ENCODE results near the gene PBX1. TPM values are rescaled to one million over a fixed set of nuclear protein-coding genes. Genes with fewer than 3 reads are reported as not detected.

PBX1 gene
- total RNA-seq, 1 experiment from 2014 or later = 11.1 TPM

DNA sequence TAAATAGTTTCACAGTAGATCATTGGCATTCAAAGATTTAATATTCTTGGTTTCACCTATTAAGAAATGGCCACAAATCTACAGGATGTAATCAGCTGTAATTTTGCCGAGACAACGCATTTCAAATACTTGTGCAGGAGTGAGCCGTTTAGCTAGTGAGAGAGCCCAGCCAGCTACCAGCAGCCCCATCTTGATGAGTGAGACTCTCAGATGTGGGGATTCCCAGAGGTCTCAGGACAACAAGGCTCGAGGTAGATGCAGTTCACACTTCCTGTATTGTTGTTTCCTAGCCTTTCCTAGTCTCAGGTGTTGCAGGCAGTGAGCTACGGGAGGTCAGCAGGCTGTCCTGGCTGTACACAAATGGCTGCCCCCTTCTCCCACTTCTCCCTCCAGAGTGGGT is 108.6 kb downstream of the PBX1 start:
- no peak for DNase-seq (ENCODE audit: low spot score)

DNA sequence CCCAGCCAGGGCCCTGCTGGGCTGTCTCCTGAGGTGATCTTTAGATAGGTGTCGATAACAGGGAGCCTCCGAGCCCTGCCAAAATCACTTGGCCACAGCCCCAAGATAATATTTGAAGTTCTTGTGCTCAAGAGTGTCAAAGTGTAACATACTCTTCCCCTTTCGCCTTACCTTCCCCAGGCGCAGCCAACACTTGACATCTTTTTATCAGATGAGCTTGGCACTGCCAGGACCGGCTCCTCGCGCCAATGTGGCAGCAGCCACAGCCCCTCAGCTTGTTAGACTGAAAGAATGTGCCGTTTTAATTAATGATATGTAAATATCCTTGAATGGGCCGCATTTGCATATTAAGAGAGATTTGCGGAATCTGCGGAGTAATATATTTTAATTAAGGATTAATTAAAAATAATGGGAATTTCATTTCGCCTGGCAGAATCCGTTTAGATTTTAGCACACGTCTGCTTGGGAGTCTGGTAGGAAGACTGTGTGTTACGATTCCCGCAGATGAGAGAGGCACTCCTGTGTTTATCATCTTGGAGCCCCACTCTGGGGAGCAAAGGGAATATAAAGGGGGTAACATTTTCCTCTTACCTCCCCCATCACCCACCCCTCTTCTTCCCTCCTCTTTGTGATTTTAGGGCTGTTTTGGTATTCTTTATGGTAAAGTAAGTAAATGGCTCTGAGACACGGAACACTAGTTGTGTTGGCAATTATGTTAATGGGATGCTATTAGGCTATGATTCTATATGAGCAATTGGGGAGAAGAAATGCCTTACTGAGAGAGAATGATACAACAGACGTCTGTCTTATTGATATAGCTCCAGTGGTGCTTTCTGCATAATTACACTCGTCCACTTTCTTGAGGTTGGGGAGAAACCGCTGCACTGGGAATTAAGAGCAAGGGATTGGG is 109.8 kb downstream of the PBX1 start:
- no peak for DNase-seq (ENCODE audit: low spot score)

DNA sequence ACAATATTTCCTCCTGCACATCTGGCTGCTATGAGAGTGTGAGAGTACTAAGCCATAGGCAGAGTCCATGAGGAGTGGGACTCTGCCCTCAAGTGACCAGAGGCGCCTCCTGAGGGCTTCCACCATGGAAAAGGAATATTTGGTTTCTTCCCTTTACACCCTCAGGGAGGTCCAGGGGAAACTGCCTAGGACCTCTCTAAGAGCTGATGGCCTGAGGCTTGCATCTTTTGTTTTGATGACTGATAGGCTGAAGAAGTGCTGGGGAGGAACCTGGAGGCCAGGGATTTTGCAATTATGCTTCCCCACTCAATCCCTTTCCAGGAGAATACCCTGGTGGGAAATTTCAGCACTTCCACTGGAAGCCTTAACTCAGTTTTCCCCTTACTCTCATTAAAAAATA is 111.0 kb downstream of the PBX1 start:
- DNase-seq (ENCODE audit: low spot score) = no peak

DNA sequence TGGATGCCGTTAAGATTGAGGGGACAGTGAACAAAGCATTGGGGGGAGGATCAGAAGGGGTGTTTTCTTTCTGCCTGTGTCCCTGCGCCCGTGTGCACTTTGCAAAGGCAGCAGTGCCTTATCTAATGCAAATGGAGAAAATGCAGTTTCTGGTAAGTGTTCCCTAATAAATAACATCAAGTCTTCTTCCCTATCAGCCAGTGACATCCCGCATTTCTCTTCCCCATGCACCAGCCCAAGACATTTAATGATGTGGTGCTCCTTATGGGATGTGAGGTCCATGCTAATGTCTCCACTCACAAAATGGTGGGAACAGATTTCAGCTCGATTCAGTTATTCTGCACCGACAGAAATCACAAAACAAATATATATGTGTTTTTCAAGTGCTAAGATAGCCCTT is 111.8 kb downstream of the PBX1 start:
- no peak for DNase-seq (ENCODE audit: low spot score)

DNA sequence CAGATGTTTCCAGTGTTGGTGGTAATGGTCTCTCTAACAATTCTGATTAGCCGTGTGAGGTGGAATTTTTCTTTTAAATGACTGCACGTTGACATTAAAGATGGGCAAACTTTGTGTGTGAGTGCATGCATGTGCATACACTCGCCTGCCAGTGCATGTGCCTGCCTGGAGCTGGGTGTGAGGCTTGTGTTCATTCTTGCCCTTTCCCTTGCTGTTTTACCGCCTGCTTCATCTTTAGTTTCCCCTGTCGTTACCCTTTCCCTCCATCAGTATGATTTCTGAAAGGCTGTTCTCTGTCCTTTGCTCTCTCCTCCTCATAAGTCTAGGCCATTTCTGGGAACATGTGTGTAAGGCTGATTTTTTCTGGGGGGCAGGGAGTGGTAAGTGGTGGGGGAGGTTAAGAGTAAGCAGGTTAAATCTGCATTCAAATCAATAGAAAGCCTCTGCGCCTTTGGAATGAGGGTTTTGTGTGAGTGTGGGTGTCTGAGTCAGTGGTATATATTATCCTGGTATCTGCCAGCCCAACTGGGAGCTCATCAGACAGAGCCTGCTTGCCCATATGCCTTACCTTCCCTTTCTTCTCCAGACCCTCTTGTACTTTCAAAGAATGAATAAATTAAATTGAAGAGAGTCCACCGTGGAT is 112.5 kb downstream of the PBX1 start:
- no peak for DNase-seq (ENCODE audit: low spot score)

DNA sequence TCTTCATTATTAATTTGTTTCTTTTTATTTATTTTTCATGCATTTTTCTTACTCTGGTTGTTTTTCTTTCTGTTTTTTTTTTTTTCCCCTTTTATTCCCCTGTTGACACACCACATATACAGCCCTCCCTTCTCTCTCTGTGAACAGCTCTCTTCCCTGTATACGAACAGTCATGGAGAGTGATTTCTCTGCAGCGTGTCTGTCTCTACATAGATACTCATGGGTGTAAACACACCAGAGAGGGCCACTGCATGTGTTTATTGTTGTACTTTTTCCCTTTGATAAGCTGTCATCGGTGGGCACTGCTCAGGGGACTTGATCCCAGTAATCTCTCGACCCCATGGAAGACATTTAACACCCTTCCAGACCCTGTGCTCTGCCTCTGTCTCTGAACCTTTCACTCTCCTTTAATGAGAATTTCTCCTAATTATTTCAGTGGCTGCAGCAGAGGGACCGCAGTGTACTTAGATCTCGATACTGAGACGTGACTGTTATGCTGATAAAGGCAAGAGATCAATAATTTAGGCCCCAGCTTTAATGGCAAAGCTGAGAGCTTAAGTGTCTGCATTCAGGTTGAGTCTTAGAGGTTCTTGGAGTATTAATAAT is 113.1 kb downstream of the PBX1 start:
- DNase-seq (ENCODE audit: low spot score) = no peak

DNA sequence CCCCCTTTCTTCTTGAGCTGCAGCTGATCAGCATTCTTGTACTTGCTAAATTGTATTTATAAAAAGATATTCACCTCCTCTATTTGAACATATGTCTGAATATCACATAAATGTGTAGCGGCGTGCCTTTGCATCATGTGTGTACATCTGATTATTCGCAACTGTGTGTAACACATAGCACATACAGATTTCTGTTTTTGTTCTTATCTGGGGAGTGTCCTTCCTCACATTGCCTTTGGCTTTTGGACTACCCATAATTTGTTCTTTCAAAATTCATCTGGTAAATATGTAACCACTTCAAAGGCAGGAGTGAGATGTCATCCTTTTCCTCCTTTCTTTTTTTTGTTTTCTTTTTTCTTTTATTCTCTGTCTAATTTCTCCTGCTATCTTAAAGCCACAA is 113.6 kb downstream of the PBX1 start:
- no peak for DNase-seq (ENCODE audit: low spot score)

DNA sequence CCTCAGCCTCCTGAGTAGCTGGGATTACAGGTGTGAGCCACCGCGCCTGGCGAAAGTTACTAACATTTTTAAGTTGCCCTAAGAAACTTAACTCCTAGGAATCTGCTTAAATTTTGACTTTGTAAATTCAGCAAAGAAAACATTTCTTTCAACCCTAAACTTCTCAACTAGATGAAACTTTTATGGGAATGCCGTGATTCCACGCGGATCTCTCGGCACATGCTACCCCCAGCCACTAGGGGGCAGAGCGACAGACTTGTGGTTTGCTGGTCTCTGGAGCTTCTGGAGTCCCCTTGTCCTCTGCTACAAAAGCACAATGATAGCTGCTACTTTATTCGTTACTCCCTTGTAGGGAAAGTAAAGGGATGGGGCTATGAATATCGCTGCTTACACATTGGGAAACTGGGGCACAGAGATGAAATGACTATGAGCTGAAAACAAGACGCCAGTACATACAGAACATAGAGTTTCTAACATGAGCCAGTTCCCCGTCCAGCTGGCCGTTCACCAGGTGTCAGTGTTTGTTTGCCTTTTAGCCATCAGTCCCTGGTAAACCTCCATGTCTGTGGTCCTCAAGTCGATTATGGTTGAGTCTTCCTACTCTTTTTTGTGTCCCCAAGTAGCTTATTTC is 114.7 kb downstream of the PBX1 start:
- no peak for DNase-seq (ENCODE audit: low spot score)

DNA sequence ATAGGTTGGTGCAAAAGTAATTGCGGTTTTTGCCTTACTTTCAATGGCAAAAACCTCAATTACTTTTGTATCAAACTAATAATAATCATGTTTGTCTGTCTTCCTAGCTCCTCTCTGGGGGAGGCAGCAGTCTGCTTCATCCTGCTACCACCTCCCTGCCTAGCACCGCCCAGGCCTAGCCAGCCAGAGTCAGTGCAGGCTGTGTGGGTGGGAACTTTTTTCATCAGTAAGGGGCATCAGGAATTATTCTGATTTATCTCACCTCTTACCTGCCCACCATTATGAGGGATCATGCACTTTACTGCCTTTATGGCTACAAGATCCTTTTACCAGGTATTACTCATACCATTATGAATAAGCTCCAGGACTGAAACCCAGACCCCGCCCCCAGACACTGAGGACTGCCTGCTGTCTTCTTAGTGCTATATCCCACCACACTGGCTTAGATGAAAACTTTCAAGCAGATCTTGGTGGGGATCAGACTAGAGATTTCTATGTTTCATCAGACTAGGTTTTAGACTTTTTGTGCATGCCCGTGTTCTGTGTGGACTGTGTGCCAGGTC is 116.4 kb downstream of the PBX1 start:
- peak; percentile 7 for DNase-seq (ENCODE audit: low spot score)

DNA sequence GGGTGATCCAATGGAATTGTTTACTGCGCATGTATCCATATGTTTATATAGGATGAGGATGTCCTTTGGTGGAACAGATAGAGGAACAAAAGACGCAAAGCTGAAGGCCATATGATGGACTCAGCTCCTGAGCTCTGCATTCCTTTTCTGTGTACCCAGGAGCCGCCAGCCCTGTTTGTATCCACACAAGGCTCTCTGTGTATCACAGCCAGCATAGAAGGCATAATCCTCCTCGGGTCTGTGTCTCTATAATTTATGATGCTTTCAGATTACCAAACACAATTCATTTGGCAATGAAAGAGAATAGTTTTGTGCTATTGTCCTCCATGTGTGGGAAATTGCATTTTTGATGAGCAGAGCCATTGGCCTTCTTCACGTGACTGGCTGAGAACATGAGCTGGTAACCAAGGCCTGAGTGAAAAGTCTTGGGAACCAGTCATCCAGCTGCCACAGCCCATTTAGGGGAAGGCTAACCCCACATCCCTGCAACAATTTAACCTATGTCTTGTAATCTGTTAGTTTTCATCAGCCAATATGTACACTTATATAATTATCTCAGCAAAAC is 119.2 kb downstream of the PBX1 start:
- DNase-seq (ENCODE audit: low spot score) = no peak

DNA sequence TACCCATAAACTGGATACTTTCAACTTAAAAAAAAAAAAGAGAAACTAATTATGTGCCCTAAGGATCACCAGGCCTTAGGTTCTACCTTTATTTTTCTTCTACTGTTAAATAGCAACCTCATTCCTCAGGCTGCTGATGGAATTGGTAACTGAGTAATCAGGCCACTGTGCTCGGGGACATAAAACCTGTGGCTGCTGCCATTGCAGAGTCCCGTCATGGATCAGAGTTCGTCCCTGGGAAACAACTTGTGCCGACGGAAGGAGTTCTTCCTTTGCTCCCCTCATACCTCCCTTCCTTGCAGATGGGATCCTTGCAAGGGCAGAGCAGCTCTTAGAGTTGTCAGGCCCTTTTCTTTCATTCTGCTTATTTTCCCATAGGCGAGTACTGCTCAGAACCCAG is 123.6 kb downstream of the PBX1 start:
- DNase-seq (ENCODE audit: low spot score) = no peak

DNA sequence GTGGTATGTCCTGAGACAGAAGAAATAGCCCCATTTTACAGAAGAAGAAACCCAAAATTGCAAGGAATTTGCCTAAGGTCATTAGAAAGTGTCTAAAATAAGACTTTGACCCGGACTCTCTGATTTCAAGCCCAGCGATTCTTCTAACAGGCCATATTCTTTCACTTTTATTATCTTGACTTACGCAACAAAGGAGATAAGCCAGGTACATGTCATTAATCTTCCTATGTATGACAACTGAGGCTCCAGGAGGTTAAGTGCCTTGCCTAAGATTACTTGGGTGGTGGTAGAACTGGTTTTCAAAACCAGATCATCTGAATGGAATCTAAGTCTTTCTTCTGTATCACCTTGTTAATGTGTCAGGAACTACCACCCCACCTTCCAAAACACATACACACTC is 124.3 kb downstream of the PBX1 start:
- peak; percentile 70 for DNase-seq (ENCODE audit: low spot score)

DNA sequence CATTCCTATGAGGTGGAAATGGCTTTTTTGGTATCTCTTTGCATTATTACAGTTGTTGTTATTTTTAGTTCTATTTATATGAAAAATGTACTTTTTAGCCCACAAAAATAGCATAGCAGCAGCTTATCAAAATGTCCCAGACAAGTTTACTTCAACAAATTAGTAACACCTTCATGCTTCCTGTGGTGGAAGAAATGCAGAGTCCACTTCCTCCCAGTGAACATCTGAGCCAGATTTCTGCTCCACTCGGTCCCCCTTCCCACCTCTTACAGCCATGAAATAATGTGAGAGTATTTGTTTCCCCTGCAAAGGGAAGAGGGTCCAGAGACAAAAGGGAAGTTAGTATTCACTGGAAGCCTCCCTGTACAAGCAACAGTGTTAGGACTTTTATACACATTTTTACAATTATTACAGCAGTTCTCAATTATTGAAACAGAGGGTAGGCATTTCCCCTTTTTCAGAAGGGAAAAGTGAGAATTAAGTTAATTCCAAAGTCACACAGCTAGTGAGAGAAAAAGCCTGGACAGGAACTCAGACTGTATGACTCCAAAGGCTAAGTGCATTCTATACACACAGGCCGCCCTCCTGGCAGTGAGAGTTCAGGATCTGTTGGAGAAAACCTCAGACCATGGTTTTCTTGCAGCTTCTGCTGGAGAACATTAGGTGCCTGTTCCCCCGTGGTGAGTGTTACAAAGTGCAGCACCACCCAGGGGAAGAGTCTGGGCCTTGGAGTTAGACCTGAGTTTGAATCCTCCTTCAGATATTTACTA is 126.5 kb downstream of the PBX1 start:
- peak; percentile 22 for DNase-seq (ENCODE audit: low spot score)

DNA sequence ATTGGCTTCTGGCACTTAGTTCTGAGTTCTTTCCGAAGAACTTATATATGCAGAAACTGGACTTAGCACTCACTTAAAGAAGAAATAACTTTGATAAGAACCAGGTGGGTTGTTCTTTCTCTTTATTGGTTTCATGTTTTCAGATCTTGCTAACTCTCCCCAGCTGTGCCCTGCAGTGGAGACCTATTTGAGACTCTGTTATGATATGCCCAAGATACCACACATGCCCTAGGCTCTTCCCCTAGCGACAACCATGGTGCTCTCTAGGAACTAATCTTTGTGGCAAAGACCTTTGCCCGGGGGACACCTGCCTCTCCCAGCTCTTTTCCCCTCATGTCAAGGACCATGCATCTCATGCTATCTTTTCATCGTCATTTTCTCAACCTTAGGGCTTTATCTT is 128.8 kb downstream of the PBX1 start:
- no peak for DNase-seq (ENCODE audit: low spot score)

DNA sequence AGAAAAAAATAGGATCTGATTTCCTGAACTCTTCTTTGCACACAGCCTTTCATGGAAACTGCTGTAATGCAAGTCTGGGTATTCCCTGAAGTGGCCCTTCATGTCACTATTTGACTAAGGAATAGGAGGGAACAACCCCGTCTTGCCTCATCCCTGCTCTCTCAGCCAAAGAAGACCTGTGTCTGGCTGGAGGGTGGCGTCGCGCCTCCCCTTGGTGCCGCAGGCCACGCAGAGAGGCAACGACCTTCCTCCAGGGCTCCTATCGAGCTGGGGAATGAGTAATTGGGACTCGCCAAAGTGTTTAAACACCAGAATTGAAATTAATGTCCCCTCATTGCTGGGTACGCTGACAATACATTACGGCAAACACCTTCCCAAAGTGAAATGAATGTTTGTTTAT is 129.8 kb downstream of the PBX1 start:
- DNase-seq (ENCODE audit: low spot score) = no peak

DNA sequence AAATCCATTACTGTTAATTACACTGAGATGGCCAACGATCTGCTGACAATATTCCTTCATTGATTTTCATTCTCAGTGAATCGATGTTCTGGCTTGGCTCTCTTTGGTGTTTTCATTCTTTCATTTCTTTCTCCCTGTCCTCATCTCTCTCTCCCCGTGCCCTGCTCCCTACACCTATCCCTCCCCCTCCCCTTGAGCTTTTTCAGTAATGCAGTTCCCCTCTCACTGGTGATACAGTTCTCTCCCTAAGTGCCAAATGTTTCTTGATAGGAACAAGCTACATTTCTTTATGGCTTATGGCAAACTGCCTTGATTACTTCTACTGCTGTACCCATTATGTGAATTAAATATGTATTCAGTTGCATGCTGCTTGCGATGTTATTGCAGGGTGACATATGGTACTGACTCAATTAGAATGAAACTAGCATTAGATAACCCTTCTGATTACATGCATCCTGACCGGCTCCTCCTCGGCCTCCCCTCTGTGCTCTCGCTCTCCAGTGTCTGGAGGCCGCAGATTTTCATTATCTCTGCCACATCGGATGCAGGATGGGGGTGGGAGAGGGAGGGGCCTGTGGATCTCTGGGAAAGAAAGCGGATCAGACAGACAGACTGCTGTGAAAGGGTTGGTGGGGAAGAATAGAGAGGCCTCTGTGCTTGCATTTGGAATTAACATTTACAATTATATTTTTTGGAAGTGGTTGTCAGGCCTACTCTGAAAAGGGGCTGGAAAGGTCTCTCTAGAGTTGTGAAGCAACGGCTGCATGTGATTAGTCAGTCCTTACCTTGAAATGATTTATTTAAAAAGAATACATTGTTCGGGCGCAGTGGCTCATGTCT is 130.9 kb downstream of the PBX1 start:
- DNase-seq (ENCODE audit: low spot score) = no peak

DNA sequence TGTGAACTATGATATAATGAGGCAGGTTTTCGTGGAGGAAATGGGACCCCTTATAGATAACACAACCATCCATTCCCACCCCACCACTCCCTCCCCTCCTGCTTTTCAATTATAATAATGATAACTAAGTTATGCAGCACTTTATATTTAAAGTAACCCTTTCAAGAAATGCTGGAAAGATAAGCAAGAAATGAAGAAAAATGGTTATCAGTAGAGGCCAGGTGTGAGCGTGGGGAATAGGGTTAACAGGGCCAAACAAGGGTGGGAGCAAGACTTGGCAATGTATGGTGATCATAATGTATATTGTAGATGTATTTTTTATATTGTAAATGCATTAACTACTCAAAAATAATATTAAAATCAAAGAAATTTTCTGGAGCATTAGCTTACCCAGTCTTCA is 133.4 kb downstream of the PBX1 start:
- no peak for DNase-seq (ENCODE audit: low spot score)

DNA sequence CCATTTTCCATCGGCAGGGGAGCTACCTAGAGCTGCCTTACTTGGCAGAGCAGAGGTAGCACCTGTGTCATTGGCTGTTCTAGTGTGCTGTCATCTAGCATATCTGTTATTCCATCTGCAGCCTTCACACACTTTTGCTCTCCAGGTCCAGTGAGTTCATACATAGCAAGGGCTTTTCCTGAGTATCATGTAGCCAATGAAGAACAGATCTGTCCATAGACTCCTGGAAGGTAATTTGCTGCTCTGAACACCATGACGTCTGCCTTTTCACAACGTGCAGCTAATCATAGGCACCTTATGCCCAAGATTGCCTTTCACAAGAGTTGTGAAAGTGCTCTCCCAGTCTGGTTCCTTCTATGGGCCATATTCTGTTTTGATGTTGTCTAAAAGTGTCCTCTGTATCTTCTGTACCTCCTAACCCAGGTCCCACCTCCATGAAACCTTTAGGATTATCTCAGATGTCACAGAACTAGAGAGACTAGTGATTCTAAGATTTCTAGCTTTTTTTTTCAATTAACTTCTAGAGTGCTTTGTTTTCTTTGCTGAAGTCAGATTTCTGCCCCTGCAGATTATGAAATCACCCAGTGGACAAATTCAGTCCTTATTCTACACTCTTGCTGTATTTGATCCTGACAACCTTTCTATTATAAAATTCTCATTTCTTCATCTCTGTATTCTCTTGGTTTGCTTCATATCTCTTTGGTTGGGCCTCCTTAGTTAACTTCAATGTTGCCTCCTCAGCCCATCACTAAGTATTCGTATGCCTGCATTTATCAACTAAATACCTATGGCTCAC is 134.8 kb downstream of the PBX1 start:
- no peak for DNase-seq (ENCODE audit: low spot score)

DNA sequence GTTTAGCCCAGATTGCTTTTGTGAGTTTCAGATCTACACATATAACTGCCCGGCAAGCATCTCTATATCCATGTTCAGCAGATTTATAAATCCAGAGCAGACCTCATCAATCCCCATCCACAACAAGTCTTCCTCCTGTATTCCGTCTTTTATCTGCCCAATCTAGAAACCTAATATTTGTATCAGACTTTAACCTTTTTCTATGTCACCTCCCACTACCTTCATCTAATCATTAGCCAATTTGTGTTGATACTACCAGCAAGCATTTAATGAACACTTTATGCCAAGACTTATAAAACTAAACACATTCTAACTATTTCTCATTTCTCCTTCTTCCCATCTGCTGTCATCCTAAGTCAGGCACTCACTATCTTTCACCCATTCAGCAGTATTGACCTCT is 135.5 kb downstream of the PBX1 start:
- DNase-seq (ENCODE audit: low spot score) = no peak

Measured in HT-29 (cell line).